HEK293 (cell line): ENCODE results near the gene ENTPD8.
A peak's percentile ranks its signal among the peaks of the same experiment; 100 is the strongest.

Experiments
- CTCF ChIA-PET: fragments of 350-600 bp; formaldehyde crosslinking; extraction: SDS; loops from one replicate; lab custom pipeline; 2021; ENCODE audit warnings: antibody characterized with exemption; lab: Yijun Ruan, JAX
- POLR2A ChIA-PET: fragments of 300-600 bp; formaldehyde crosslinking; extraction: SDS; loops from one replicate; lab custom pipeline; 2020; ENCODE audit warnings: antibody characterized with exemption, inconsistent platforms; lab: Yijun Ruan, JAX
- H3K27ac ChIP-seq: fragments of 200-500 bp; sonication (Bioruptor generic); 2 replicates; pipeline ENCODE4 v1.5.1; 2014; ENCODE audit warnings: low read depth, low read length, control low read depth, inconsistent platforms; ENCODE audit errors: extremely low read depth
- H3K36me3 ChIP-seq, 2 experiments: fragments of 200-500 bp in 1 of 2; sonication (Bioruptor generic) in 1 of 2; 1 replicate in 1 of 2; 2 replicates in 1 of 2; pipeline ENCODE4 v1.5.1; 2014 to 2017; ENCODE audit warnings: inconsistent platforms in 2 of 2, low read length in 2 of 2; ENCODE audit not compliant: control insufficient read depth in 2 of 2, insufficient read depth in 1 of 2
- H3K4me1 ChIP-seq: fragments of 200-500 bp; sonication (Bioruptor generic); 2 replicates; pipeline ENCODE4 v1.5.1; 2014; ENCODE audit warnings: mild to moderate bottlenecking, low read length, inconsistent platforms; ENCODE audit not compliant: control insufficient read depth, insufficient read depth
- H3K4me3 ChIP-seq: 2 replicates; pipeline ENCODE4 v1.5.1; 2011; ENCODE audit warnings: low read depth, mild to moderate bottlenecking, control low read depth, low read length, moderate library complexity
- H3K9me3 ChIP-seq: fragments of 200-500 bp; sonication (Bioruptor generic); 2 replicates; pipeline ENCODE4 v1.5.1; 2014; ENCODE audit warnings: low read depth, low read length, inconsistent platforms; ENCODE audit not compliant: control insufficient read depth, insufficient read depth
- KLF8 ChIP-seq: fragments of 450-650 bp; formaldehyde crosslinking; IDR thresholded peaks from 2 replicates; pipeline ENCODE4 v1.5.1; 2016; ENCODE audit warnings: missing biosample characterization, missing genetic modification characterization
- OSR2 ChIP-seq: fragments of 450-650 bp; formaldehyde crosslinking; IDR thresholded peaks from 2 replicates; pipeline ENCODE4 v1.5.1; 2016; ENCODE audit warnings: missing biosample characterization, missing genetic modification characterization
- PATZ1 ChIP-seq: fragments of 450-650 bp; formaldehyde crosslinking; IDR thresholded peaks from 2 replicates; pipeline ENCODE4 v1.5.1; 2016; ENCODE audit warnings: missing biosample characterization, missing genetic modification characterization
- PRDM6 ChIP-seq: fragments of 450-650 bp; formaldehyde crosslinking; IDR thresholded peaks from 2 replicates; pipeline ENCODE4 v1.5.1; 2017; ENCODE audit warnings: missing biosample characterization, missing genetic modification characterization
- SCRT1 ChIP-seq: fragments of 450-650 bp; formaldehyde crosslinking; IDR thresholded peaks from 2 replicates; pipeline ENCODE4 v1.5.1; 2016; ENCODE audit warnings: missing biosample characterization, missing genetic modification characterization, borderline replicate concordance
- SCRT2 ChIP-seq: fragments of 450-650 bp; formaldehyde crosslinking; IDR thresholded peaks from 2 replicates; pipeline ENCODE4 v1.5.1; 2016; ENCODE audit warnings: missing biosample characterization, missing genetic modification characterization
- ZBTB20 ChIP-seq: fragments of 450-650 bp; formaldehyde crosslinking; IDR thresholded peaks from 2 replicates; pipeline ENCODE4 v1.5.1; 2016; ENCODE audit warnings: missing biosample characterization, missing genetic modification characterization
- ZNF280C ChIP-seq: fragments of 450-650 bp; formaldehyde crosslinking; IDR thresholded peaks from 2 replicates; pipeline ENCODE4 v1.5.1; 2016; ENCODE audit warnings: missing biosample characterization, missing genetic modification characterization
- ZNF311 ChIP-seq: fragments of 450-650 bp; formaldehyde crosslinking; IDR thresholded peaks from 2 replicates; pipeline ENCODE4 v1.5.1; 2017; ENCODE audit warnings: missing biosample characterization, missing genetic modification characterization, borderline replicate concordance
- ZNF362 ChIP-seq: fragments of 450-650 bp; formaldehyde crosslinking; IDR thresholded peaks from 2 replicates; pipeline ENCODE4 v1.5.1; 2016; ENCODE audit warnings: missing biosample characterization, missing genetic modification characterization
- ZNF555 ChIP-seq: fragments of 450-650 bp; formaldehyde crosslinking; conservative IDR thresholded peaks from 2 replicates; pipeline ENCODE4 v1.5.1; 2017; ENCODE audit warnings: missing biosample characterization, mild to moderate bottlenecking, missing genetic modification characterization, inconsistent platforms
- ZNF610 ChIP-seq: fragments of 450-650 bp; formaldehyde crosslinking; IDR thresholded peaks from 2 replicates; pipeline ENCODE4 v1.5.1; 2016; ENCODE audit warnings: missing biosample characterization, missing genetic modification characterization, borderline replicate concordance
- ZSCAN18 ChIP-seq: fragments of 450-650 bp; formaldehyde crosslinking; IDR thresholded peaks from 2 replicates; pipeline ENCODE4 v1.5.1; 2016; ENCODE audit warnings: missing biosample characterization, missing genetic modification characterization
- TF ChIP-seq, protein P1 (sequence below): fragments of 450-650 bp; formaldehyde crosslinking; IDR thresholded peaks from 2 replicates; pipeline ENCODE4 v1.5.0; 2017; ENCODE audit warnings: missing biosample characterization, missing genetic modification characterization, borderline replicate concordance
- TF ChIP-seq, protein P2 (sequence below): fragments of 450-650 bp; formaldehyde crosslinking; IDR thresholded peaks from 2 replicates; pipeline ENCODE4 v1.5.1; 2016; ENCODE audit warnings: missing biosample characterization, missing genetic modification characterization
- TF ChIP-seq, protein P3 (sequence below): fragments of 450-650 bp; formaldehyde crosslinking; IDR thresholded peaks from 2 replicates; pipeline ENCODE4 v1.5.1; 2016; ENCODE audit warnings: missing biosample characterization, missing genetic modification characterization

The ENTPD8 gene

DNA sequence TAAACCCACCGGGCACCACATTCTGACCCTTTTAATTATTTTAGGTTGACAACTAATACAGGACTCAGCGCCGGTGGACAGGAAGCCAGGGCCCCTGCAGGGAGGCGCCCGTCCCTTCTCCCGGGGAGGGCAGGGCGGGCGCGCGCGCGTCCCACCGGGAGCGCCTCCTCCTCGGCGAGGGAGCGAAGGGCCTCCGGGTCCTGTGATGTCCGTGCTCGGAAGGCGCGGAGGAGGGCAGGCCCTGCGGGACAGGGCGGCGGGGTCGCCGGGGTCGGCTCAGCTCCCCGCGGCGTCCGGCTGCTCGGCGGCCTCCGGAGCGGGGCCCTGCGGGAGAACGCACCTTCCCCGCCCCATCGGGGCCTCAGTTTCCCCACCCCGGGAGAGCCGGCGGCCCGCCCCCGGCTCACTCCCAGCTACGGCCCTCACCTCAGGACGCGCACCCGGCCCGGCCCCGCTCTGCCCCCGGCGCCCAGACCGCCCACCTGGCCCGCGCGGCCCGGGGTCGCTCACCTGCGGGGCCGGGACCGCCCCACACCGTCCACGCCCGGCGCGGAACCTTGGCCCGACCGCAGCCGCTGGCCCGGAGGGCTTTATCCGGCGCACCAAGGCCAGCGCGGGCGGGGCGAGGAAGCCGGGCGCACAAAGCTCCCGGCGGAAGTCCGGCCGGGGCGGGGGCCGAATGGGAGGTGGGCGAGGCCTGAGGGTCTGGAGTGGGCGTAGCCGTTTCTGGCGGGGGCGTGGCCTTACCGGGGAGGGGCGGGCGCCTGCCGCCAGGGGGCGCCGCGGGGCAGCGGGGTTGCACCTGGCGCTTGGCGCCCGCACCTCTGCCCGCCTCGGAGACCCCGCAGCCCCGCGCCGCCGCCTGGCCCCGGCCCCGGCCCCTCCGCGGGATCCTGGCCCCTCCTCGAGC lies 18.3 kb downstream of the ENTPD8 start, which contains the start of the genes EXD3 and NOXA1 (continued):
- TF ChIP-seq PATZ1 (tag by site-specific recombination) (peak; percentile 85), ZNF280C (tag by site-specific recombination) (no peak), ZNF555 (tag by site-specific recombination) (no peak), PRDM6 (no peak), KLF8 (peak; percentile 98), OSR2 (no peak), ZNF610 (tag by site-specific recombination) (no peak), ZNF311 (tag by site-specific recombination) (no peak), ZBTB20 (tag by site-specific recombination) (0 out of 2 replicates have a peak, but pooled peaks have one; percentile 20)
- TF ChIP-seq, protein P1, sequence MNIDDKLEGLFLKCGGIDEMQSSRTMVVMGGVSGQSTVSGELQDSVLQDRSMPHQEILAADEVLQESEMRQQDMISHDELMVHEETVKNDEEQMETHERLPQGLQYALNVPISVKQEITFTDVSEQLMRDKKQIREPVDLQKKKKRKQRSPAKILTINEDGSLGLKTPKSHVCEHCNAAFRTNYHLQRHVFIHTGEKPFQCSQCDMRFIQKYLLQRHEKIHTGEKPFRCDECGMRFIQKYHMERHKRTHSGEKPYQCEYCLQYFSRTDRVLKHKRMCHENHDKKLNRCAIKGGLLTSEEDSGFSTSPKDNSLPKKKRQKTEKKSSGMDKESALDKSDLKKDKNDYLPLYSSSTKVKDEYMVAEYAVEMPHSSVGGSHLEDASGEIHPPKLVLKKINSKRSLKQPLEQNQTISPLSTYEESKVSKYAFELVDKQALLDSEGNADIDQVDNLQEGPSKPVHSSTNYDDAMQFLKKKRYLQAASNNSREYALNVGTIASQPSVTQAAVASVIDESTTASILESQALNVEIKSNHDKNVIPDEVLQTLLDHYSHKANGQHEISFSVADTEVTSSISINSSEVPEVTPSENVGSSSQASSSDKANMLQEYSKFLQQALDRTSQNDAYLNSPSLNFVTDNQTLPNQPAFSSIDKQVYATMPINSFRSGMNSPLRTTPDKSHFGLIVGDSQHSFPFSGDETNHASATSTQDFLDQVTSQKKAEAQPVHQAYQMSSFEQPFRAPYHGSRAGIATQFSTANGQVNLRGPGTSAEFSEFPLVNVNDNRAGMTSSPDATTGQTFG (tag by site-specific recombination): 0 out of 2 replicates have a peak, but pooled peaks have one; percentile 26
- TF ChIP-seq, protein P2, sequence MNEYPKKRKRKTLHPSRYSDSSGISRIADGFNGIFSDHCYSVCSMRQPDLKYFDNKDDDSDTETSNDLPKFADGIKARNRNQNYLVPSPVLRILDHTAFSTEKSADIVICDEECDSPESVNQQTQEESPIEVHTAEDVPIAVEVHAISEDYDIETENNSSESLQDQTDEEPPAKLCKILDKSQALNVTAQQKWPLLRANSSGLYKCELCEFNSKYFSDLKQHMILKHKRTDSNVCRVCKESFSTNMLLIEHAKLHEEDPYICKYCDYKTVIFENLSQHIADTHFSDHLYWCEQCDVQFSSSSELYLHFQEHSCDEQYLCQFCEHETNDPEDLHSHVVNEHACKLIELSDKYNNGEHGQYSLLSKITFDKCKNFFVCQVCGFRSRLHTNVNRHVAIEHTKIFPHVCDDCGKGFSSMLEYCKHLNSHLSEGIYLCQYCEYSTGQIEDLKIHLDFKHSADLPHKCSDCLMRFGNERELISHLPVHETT (tag by site-specific recombination): no peak

GRCh38 chr9:137421838-137422603 lies 19.1 kb downstream of the ENTPD8 start:
- Histone ChIP-seq H3K27ac (peak overlapping the region; percentile 69), H3K4me1 (peaks cover 9% of the 10 kb centered on the region), H3K9me3 (no peaks in the 10 kb centered on the region), H3K36me3 (no peaks in the 10 kb centered on the region; a peak in 1 of 3 replicates), H3K4me3 (peak overlapping the region; percentile 85)
- POLR2A ChIA-PET: interaction anchor here (0.6 to 2.1 kb wide), 17 partner anchors 10 to 185 kb away, joined by 3 to 27 read pairs (median 5); partner anchors contain the start of genes MRPL41, NRARP, NSMF and TUBB4B
- CTCF ChIA-PET: interaction anchor here (0.9 to 4.0 kb wide), 15 partner anchors 10 to 197 kb away, joined by 3 to 35 read pairs (median 4); partner anchors contain the start of genes EHMT1 and ENTPD8
- peak; percentile 79 for TF ChIP-seq SCRT2 (tag by site-specific recombination)
- TF ChIP-seq ZSCAN18: no peak
- TF ChIP-seq, protein P3, sequence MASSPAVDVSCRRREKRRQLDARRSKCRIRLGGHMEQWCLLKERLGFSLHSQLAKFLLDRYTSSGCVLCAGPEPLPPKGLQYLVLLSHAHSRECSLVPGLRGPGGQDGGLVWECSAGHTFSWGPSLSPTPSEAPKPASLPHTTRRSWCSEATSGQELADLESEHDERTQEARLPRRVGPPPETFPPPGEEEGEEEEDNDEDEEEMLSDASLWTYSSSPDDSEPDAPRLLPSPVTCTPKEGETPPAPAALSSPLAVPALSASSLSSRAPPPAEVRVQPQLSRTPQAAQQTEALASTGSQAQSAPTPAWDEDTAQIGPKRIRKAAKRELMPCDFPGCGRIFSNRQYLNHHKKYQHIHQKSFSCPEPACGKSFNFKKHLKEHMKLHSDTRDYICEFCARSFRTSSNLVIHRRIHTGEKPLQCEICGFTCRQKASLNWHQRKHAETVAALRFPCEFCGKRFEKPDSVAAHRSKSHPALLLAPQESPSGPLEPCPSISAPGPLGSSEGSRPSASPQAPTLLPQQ (tag by site-specific recombination): peak; percentile 85; the same call in 1 of the 2 replicates
- peak; percentile 92 for TF ChIP-seq ZNF362 (tag by site-specific recombination)
- TF ChIP-seq SCRT1 (tag by site-specific recombination): peak; percentile 82
